Amniotic epithelial cell (primary cell): ENCODE measurements around the gene FMNL3.

Source experiments
- DNase-seq: peaks from one replicate; pipeline ENCODE4 v3.0.0-alpha.2; 2010; ENCODE audit warnings: low read depth

FMNL3 gene

GRCh38 chr12:49588721-49589516 is 118.3 kb downstream of the FMNL3 start:
- no peak for DNase-seq

- DNase-seq: no peak
Measured at GRCh38 chr12:49588281-49588680, 118.9 kb downstream of the FMNL3 start.

DNA sequence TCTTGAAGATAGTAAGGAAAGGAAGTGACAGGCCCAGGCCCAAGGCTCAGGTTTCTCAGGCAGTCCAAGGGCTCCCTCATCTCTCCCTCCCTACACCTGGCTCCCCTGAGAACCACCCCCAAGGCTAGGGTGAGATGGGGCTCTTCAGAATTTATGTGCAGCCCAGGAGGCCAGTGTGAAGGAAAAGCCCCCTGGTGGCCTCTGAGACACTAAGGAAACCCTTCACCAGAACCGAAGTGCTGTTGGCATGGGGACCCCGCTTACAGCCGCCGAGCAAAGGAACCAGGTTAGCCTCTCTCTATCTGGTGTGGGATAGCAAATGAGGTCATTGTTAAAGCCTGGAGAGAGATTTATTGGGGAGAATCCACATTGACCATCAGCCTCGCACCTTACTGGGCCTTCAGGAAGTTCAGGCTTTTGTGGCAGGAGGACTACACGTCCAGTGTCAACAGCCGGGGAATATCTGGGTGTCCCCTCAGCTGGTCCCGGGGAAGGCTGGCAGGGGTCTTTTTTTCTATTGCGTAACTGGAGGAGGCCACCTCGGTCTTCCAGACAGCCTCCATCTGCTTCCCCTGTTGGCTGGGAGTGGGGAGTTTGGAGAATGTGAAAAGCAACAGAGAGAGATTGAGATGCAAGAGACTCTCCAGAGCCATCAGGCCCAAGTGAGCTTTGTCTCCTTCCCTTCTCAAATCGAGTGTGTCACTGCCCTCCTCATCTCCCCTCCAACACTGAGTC is 119.9 kb downstream of the FMNL3 start:
- DNase-seq: no peak
